GM18498 (cell line): ENCODE data around the gene MEG3.

Experiments used
- ATAC-seq: cut with Tn5 transposase; IDR thresholded peaks from one replicate; pipeline ENCODE4 v1.9.1; 2021; ENCODE audit warnings: mild to moderate bottlenecking, moderate library complexity; ENCODE audit not compliant: unreplicated experiment

Gene MEG3

GRCh38 chr14:100825713-100826331 is at the start of gene MEG3:
Gene MEG3, plus strand, starts transcription at chr14:100826118.
- ATAC-seq, result no peak

GRCh38 chr14:100776681-100777365 is 49.1 kb upstream of the MEG3 start:
- no peak for ATAC-seq

DNA sequence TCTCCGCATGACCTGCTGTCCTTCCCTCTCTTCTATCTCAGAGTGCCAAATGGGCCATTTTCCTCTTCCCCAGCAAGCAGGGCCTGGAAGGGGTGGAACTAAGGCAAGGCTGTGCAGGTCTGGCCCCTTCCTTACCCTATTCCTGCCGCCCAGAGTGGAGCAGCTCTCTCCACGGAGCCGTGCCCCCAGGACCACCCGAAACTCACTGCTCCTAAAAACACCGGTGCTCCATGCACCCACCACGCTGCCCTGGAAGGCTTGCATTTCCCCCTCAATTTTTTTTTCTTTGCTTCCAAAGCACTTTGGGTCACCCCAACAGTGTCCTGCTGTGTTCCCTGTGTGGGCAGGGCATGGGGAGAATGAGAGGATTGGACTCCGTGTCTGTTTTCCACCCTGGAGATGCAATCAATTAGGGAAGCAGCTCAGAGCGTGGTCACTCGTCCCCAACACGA is 48.5 kb upstream of the MEG3 start:
- ATAC-seq, result no peak

- no peak for ATAC-seq
These were observed 47.9 kb upstream of the MEG3 start for GRCh38 chr14:100777818-100778525.

- no peak for ATAC-seq
These were observed 47.4 kb upstream of the MEG3 start for GRCh38 chr14:100778526-100778882.

DNA sequence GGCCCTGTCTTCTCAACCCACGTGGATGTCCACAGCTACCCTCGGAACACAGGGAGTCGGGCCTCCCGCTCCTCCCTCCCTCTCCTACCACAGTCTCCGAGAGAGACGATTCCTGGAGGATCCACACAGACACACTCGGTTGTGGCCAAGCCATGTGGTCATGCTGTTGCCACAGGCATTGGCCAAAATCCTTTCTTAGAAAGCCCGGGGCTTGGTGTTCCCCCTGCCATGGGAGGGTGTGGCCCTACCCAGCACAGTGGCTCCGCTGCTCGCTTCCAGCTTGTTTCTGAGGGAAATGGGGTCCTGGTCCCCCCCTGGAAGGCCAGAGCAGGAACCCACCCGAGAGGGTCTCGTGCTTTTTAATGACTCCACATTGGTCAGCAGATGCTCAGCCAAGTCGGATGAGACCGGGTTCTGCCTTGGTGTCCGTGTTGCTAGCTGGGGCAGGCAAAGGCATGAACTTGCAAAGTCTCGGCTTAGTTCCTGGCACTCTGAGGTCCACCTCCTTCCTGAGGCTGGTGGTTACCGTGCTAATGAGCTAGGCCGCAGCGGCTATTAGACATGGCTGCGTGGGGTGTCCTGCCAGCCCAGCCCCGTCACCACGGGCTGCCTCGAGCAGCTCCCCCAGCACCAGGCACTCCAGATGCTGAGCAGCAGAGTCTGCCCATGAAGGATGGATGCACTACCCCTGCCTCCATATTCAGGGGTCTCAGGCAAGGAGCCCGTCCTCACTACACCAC is 46.8 kb upstream of the MEG3 start:
- no peak for ATAC-seq

GRCh38 chr14:100779691-100780080 is 46.2 kb upstream of the MEG3 start:
- ATAC-seq, result no peak

GRCh38 chr14:100780246-100780645 is 45.7 kb upstream of the MEG3 start:
- no peak for ATAC-seq

DNA sequence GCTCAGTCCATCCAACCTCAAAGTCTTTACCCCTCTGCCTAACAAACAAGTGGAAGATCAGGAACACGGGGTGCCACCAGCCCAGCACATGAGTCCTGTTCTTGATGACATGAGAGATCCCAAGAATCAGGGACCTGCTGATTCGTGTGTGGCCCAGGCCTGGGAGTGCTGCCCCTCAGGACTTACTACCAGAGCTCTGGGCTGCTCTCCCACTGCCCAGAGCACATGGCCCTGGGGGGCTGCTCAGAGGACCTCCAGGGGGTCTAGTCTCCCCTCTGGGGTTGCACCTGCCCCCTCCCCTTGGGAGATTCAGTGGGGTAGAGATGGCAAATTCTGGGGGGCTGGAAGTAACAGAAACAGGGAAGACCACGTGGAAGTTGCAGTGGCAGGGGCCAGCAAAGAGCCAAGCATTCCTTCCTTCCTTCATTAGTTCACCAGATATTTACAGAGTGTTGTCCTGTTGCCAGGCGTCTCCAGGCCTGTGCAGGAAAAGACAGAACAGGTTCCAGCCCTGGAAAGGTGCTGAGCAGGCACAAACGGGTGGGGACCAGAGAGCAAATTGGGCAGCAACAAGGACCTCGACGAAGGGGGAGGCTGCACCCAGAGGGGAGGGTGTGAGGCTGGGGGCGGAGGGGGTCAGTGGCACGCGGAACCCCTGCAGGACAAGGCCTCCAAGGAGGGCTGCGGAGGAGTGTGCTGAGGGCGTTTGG is 45.1 kb upstream of the MEG3 start:
- ATAC-seq, result no peak

DNA sequence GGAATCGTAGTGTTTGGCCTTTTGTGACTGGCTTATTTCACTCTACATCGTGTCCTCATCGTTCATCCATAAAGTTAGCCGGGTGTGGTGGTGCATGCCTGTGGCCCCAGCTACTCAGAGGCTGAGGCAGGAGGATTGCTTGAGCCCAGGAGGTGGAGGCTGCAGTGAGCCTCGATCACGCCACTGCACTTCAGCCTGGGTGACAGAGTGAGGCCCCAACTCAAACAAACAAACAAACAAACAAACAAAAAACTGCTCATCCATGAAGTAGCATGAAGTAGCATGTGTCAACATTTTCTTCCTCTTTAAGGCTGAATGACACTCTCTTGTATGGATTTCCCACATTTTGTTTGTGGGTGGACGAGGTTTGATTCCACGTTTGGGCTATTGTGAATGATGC is 44.0 kb upstream of the MEG3 start:
- no peak for ATAC-seq

GRCh38 chr14:100782516-100783320 is 43.2 kb upstream of the MEG3 start:
- no peak for ATAC-seq

GRCh38 chr14:100783630-100784370 is 42.1 kb upstream of the MEG3 start:
- ATAC-seq, result no peak

- ATAC-seq, result no peak
These were observed 41.2 kb upstream of the MEG3 start for GRCh38 chr14:100784523-100785337.

DNA sequence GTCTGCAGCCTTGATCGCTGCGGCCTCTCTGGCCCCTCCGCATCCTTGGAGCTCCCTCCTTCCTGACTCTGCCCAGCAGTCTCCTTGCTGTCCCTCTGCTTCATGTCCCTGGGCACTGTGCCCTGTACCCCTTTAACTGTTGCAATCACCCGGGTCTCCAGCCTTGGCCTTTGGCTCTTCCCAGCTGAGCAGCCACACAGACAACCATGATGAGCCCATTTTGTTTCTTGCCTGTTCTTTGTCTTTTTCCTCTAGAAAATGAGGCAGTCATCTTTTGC is 40.6 kb upstream of the MEG3 start:
- ATAC-seq, result no peak

GRCh38 chr14:100785626-100786025 is 40.3 kb upstream of the MEG3 start:
- ATAC-seq, result no peak

DNA sequence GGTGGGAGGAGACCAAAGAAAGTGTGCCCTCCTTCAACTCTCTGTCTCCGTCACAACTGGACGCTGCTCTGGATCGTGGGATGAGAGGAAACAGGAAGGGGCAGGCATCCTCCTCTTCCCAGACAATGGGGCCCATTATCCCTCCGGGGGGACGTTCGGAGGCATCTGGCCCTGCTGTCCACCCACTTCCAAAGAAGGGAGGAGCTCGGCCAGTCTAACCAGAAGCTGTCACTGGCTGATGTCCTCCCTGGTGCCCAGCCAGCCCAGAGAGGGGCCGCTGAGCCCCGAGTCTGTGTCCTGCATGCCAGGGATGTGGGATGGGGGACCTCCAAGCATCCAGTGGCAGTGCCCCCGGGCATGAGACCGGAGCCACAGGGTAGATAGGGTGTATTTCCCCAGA is 39.8 kb upstream of the MEG3 start:
- ATAC-seq, result no peak

- no peak for ATAC-seq
These were observed 39.2 kb upstream of the MEG3 start for GRCh38 chr14:100786576-100787219.

DNA sequence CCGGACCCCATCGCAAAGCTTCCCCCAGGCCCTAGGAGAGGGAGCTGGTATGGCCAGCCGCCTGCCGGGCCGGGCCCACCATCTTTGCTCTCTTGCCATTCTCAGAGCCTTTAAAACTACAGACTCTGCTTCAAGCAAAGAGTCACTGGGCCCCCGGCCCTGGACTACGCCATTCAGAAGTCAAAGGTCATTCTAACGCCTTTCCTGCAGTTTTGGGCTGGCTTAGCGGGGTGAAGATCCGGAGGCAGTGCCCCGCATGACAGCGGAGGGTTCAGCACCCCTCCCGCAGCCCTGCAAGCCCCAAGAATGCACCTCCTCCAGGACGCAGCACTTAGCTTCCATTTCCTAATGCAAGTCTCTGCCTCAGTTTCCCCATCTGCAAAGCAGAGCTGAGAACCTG is 38.3 kb upstream of the MEG3 start:
- ATAC-seq, result no peak
